NCI-H2227 treated with DMSO at 0.1 percent for 48 hours (cell line): ENCODE results near the gene PRIM2.
A peak's percentile ranks its signal among the peaks of the same experiment; 100 is the strongest.
"Not testable (repeated sequence)": the region's sequence is repeated elsewhere in the genome, so short reads cannot be mapped to it uniquely, and the experiment has no call there.

ENCODE experiments used
- DNase-seq: peaks from one replicate; lab custom pipeline; 2025; lab: John Stamatoyannopoulos, UW

PRIM2 gene

GRCh38 chr6:57317060-57317943 lies at the start of gene PRIM2:
Gene PRIM2 (plus strand): TSS chr6:57317630. CDS start chr6:57318446, 816 bp downstream.
- DNase-seq: peak; percentile 78

- DNase-seq: no peak
Measured at GRCh38 chr6:57268294-57268640, 49.2 kb upstream of the PRIM2 start.

- DNase-seq: not testable (repeated sequence)
Measured at GRCh38 chr6:57274113-57274824, 43.2 kb upstream of the PRIM2 start.

GRCh38 chr6:57275384-57275783 lies 42.0 kb upstream of the PRIM2 start:
- DNase-seq: no peak

GRCh38 chr6:57276946-57277345 lies 40.5 kb upstream of the PRIM2 start:
- DNase-seq: no peak

GRCh38 chr6:57278570-57278969 lies 38.9 kb upstream of the PRIM2 start:
- DNase-seq: no peak

GRCh38 chr6:57279013-57279412 lies 38.4 kb upstream of the PRIM2 start:
- no peak for DNase-seq

- DNase-seq: no peak
Measured at GRCh38 chr6:57283106-57283505, 34.3 kb upstream of the PRIM2 start.

- no peak for DNase-seq
Measured at GRCh38 chr6:57283911-57284455, 33.4 kb upstream of the PRIM2 start.

- DNase-seq: not testable (repeated sequence)
Measured at GRCh38 chr6:57288136-57288535, 29.3 kb upstream of the PRIM2 start.

- not testable (repeated sequence) for DNase-seq
Measured at GRCh38 chr6:57293472-57293871, 24.0 kb upstream of the PRIM2 start.

GRCh38 chr6:57294862-57295445 lies 22.5 kb upstream of the PRIM2 start:
- no peak for DNase-seq

GRCh38 chr6:57297505-57297904 lies 19.9 kb upstream of the PRIM2 start:
- DNase-seq: no peak

GRCh38 chr6:57298741-57299140 lies 18.7 kb upstream of the PRIM2 start:
- DNase-seq: no peak

GRCh38 chr6:57301757-57302156 lies 15.7 kb upstream of the PRIM2 start:
- DNase-seq: no peak

- no peak for DNase-seq
Measured at GRCh38 chr6:57302477-57302876, 15.0 kb upstream of the PRIM2 start.

- DNase-seq: no peak
Measured at GRCh38 chr6:57303931-57304681, 13.3 kb upstream of the PRIM2 start.

GRCh38 chr6:57305107-57305506 lies 12.3 kb upstream of the PRIM2 start:
- DNase-seq: no peak

GRCh38 chr6:57305761-57306160 lies 11.7 kb upstream of the PRIM2 start:
- no peak for DNase-seq

GRCh38 chr6:57306273-57306672 lies 11.2 kb upstream of the PRIM2 start:
- DNase-seq: no peak

- no peak for DNase-seq
Measured at GRCh38 chr6:57307850-57308249, 9.6 kb upstream of the PRIM2 start.

GRCh38 chr6:57308755-57309154 lies 8.7 kb upstream of the PRIM2 start:
- DNase-seq: not testable (repeated sequence)
